TTC549 (cell line): Measurements from ENCODE around the gene EGFL7.

ENCODE experiments used
- FAIRE-seq: peaks from 2 replicates; lab custom pipeline; 2012; peaks lifted over from hg19 to GRCh38; lab: Jason Lieb, UNC

The EGFL7 gene

GRCh38 chr9:136673088-136673974, 10.6 kb downstream of the EGFL7 start:
- FAIRE-seq, result no peak

GRCh38 chr9:136673975-136674785, 11.5 kb downstream of the EGFL7 start:
- no peak for FAIRE-seq

- no peak for FAIRE-seq
These were observed 12.2 kb downstream of the EGFL7 start for GRCh38 chr9:136674786-136675349.

GRCh38 chr9:136675477-136676296, 13.0 kb downstream of the EGFL7 start:
- FAIRE-seq, result no peak

GRCh38 chr9:136676297-136676794, 13.6 kb downstream of the EGFL7 start:
- FAIRE-seq, result no peak

- no peak for FAIRE-seq
These were observed 14.4 kb downstream of the EGFL7 start for GRCh38 chr9:136676920-136677686.

GRCh38 chr9:136678034-136678433, 15.3 kb downstream of the EGFL7 start:
- no peak for FAIRE-seq

GRCh38 chr9:136678624-136679023, 15.9 kb downstream of the EGFL7 start:
- FAIRE-seq, result no peak

GRCh38 chr9:136679431-136679941, 16.8 kb downstream of the EGFL7 start:
- FAIRE-seq, result no peak

GRCh38 chr9:136681029-136681428, 18.3 kb downstream of the EGFL7 start:
- no peak for FAIRE-seq

GRCh38 chr9:136681945-136682699, 19.4 kb downstream of the EGFL7 start:
- no peak for FAIRE-seq

GRCh38 chr9:136682710-136683109, 20.0 kb downstream of the EGFL7 start:
- FAIRE-seq, result no peak

- FAIRE-seq, result no peak
These were observed 20.5 kb downstream of the EGFL7 start for GRCh38 chr9:136683173-136683745.

GRCh38 chr9:136683755-136684154, 21.0 kb downstream of the EGFL7 start:
- no peak for FAIRE-seq

- no peak for FAIRE-seq
These were observed 21.6 kb downstream of the EGFL7 start for GRCh38 chr9:136684339-136684738.

GRCh38 chr9:136684799-136685198, 22.1 kb downstream of the EGFL7 start:
- FAIRE-seq, result no peak

- no peak for FAIRE-seq
These were observed 22.5 kb downstream of the EGFL7 start for GRCh38 chr9:136685216-136685615.

GRCh38 chr9:136685790-136686533, 23.2 kb downstream of the EGFL7 start:
- FAIRE-seq, result no peak

- no peak for FAIRE-seq
These were observed 23.7 kb downstream of the EGFL7 start for GRCh38 chr9:136686534-136686793.
